Neutrophil (primary cell): ENCODE results near the gene ACADM.
"Not testable (repeated sequence)": the region's sequence is repeated elsewhere in the genome, so short reads cannot be mapped to it uniquely, and the experiment has no call there.

Source experiments
- H3K27ac ChIP-seq: fragments of 200-600 bp; sonication (generic); 2 replicates; pipeline ENCODE4 v1.5.1; 2016; ENCODE audit warnings: mild to moderate bottlenecking, moderate library complexity
- H3K27me3 ChIP-seq: fragments of 200-600 bp; sonication (generic); 2 replicates; pipeline ENCODE4 v1.6.0; 2016; ENCODE audit warnings: mild to moderate bottlenecking
- H3K36me3 ChIP-seq: fragments of 200-600 bp; sonication (generic); 2 replicates; pipeline ENCODE4 v1.5.1; 2017
- H3K4me1 ChIP-seq, 2 experiments: fragments of 200-600 bp in 1 of 2; sonication (generic) in 1 of 2; 1 replicate in 1 of 2; 2 replicates in 1 of 2; pipeline versions ENCODE4 v1.5.1 to v1.6.1; 2013 to 2016; ENCODE audit warnings: low read depth in 1 of 2, low read length in 1 of 2, mild to moderate bottlenecking in 1 of 2, moderate library complexity in 1 of 2; ENCODE audit not compliant: control insufficient read depth in 1 of 2, insufficient read depth in 1 of 2
- H3K4me3 ChIP-seq, 2 experiments: fragments of 200-600 bp in 1 of 2; sonication (generic) in 1 of 2; 1 replicate in 1 of 2; 2 replicates in 1 of 2; pipeline ENCODE4 v1.5.1; 2013 to 2016; ENCODE audit warnings: low read depth in 1 of 2, low read length in 1 of 2, mild to moderate bottlenecking in 1 of 2, moderate library complexity in 1 of 2
- H3K9me3 ChIP-seq: fragments of 200-600 bp; sonication (generic); 2 replicates; pipeline ENCODE4 v1.5.1; 2016
- CTCF ChIP-seq: fragments of 200-600 bp; sonication (generic); IDR thresholded peaks from 2 replicates; pipeline ENCODE4 v1.5.1; 2016; ENCODE audit warnings: antibody characterized with exemption

ACADM gene

GRCh38 chr1:75765697-75766355 is 41.3 kb downstream of the ACADM start:
- no peak overlapping the region for H3K27ac ChIP-seq
- H3K4me3 ChIP-seq = no peak overlapping the region
- no peaks in the 10 kb centered on the region for H3K36me3 ChIP-seq
- no peak for TF ChIP-seq CTCF
- no peaks in the 10 kb centered on the region for H3K9me3 ChIP-seq
- no peaks in the 10 kb centered on the region for H3K27me3 ChIP-seq
- H3K4me1 ChIP-seq = no peaks in the 10 kb centered on the region

DNA sequence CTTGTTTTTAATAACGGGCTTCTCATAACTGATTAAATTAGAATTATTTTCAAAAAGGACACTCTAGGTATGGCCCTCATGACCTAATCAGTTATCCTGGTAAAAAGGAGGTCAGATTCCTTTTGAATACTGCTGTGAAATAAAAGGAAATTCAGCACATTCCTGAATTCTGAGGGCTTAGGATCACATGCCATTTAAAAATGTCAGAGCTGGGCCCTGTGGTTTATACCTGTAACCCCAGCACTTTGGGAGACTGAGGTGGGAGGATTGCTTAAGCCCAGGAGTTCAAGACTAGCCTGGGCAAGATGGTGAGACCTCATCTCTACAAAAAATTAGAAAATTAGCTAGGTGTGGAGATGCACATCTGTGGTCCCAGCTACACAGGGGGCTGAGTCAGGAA is 43.5 kb downstream of the ACADM start:
- no peaks in the 10 kb centered on the region for H3K9me3 ChIP-seq
- H3K4me1 ChIP-seq = no peaks in the 10 kb centered on the region
- no peak overlapping the region for H3K27ac ChIP-seq
- H3K27me3 ChIP-seq = no peaks in the 10 kb centered on the region
- no peak for TF ChIP-seq CTCF
- no peak overlapping the region for H3K4me3 ChIP-seq
- no peaks in the 10 kb centered on the region for H3K36me3 ChIP-seq

- TF ChIP-seq CTCF = no peak
- H3K27ac ChIP-seq = no peak overlapping the region
- no peaks in the 10 kb centered on the region for H3K9me3 ChIP-seq
- no peaks in the 10 kb centered on the region for H3K4me1 ChIP-seq
- H3K27me3 ChIP-seq = no peaks in the 10 kb centered on the region
- H3K4me3 ChIP-seq = no peak overlapping the region
- no peaks in the 10 kb centered on the region for H3K36me3 ChIP-seq
These were observed 46.3 kb downstream of the ACADM start for GRCh38 chr1:75770761-75771160.

GRCh38 chr1:75771978-75772377 is 47.5 kb downstream of the ACADM start:
- H3K36me3 ChIP-seq = no peaks in the 10 kb centered on the region
- TF ChIP-seq CTCF = no peak
- H3K4me3 ChIP-seq = no peak overlapping the region
- H3K4me1 ChIP-seq = no peaks in the 10 kb centered on the region
- no peaks in the 10 kb centered on the region for H3K27me3 ChIP-seq
- no peak overlapping the region for H3K27ac ChIP-seq
- no peaks in the 10 kb centered on the region for H3K9me3 ChIP-seq

GRCh38 chr1:75777812-75778211 is 53.3 kb downstream of the ACADM start:
- H3K4me1 ChIP-seq, H3K27ac ChIP-seq, H3K27me3 ChIP-seq, H3K9me3 ChIP-seq, H3K4me3 ChIP-seq, H3K36me3 ChIP-seq: not testable (repeated sequence)

- not testable (repeated sequence) for H3K36me3 ChIP-seq, H3K9me3 ChIP-seq, H3K27ac ChIP-seq, H3K27me3 ChIP-seq, H3K4me3 ChIP-seq, H3K4me1 ChIP-seq
These were observed 54.2 kb downstream of the ACADM start for GRCh38 chr1:75778694-75779093.

- not testable (repeated sequence) for H3K36me3 ChIP-seq, H3K27ac ChIP-seq, H3K9me3 ChIP-seq, H3K4me3 ChIP-seq, H3K27me3 ChIP-seq
- H3K4me1 ChIP-seq = peaks cover 12 to 13% of the 10 kb centered on the region in 2 experiments
These were observed 55.7 kb downstream of the ACADM start for GRCh38 chr1:75780183-75780582.

DNA sequence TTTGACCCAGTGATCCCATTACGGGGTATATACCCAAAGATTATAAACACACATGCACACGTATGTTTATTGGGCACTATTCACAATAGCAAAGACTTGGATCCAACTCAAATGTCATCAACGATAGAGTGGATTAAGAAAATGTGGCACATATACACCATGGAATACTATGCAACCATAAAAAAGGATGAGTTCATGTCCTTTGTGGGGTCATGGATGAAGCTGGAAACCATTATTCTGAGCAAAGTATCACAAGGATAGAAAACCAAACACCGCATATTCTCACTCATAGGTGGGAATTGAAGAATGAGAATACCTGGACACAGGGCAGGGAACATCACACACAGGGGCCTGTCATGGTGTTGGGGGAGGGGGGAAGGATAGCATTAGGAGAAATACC is 59.4 kb downstream of the ACADM start:
- not testable (repeated sequence) for H3K27me3 ChIP-seq, H3K9me3 ChIP-seq, H3K27ac ChIP-seq, H3K4me3 ChIP-seq, H3K36me3 ChIP-seq
- H3K4me1 ChIP-seq = peaks cover 40 to 41% of the 10 kb centered on the region in 2 experiments
